Measurements from ENCODE around the gene SZT2.

DNA sequence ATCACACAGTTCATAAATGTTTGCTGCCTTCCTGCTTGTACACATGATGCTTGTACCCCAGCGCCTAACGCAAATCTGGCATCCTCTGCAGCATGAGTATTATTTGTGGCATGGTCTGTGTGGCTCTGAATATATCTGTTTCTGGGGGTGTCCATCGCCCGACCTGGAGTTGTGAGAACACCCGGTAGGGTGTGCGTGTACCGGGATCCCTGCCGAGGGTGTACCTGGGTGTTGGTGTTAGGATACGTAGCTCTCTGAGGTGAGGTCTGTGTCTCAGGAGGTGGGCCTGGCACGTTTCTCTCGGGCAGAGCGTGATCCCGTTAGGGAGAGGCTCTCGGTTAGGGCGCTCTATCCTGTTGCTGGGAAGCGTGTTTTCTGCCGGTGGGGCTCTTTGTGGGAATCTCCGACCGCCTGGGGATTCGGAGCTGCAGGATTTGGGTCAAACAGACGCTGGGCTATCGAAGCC lies 41.3 kb upstream of the SZT2 start:
- TF ChIP-seq, protein P1, sequence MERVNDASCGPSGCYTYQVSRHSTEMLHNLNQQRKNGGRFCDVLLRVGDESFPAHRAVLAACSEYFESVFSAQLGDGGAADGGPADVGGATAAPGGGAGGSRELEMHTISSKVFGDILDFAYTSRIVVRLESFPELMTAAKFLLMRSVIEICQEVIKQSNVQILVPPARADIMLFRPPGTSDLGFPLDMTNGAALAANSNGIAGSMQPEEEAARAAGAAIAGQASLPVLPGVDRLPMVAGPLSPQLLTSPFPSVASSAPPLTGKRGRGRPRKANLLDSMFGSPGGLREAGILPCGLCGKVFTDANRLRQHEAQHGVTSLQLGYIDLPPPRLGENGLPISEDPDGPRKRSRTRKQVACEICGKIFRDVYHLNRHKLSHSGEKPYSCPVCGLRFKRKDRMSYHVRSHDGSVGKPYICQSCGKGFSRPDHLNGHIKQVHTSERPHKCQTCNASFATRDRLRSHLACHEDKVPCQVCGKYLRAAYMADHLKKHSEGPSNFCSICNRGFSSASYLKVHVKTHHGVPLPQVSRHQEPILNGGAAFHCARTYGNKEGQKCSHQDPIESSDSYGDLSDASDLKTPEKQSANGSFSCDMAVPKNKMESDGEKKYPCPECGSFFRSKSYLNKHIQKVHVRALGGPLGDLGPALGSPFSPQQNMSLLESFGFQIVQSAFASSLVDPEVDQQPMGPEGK (CRISPR knock-in tag; IDR thresholded peaks at IDR 0.05; ENCODE audit: borderline replicate concordance) = no peak
- no peak for TF ChIP-seq TSHZ2 (CRISPR knock-in tag; IDR thresholded peaks at IDR 0.05)
